D721Med (cell line): ENCODE data around the gene STK10.

Source experiments
- DNase-seq: peaks from one replicate; pipeline ENCODE4 v3.0.0; 2011; ENCODE audit warnings: low spot score; ENCODE audit not compliant: insufficient read length
- FAIRE-seq: peaks from 2 replicates; lab custom pipeline; 2011; peaks lifted over from hg19 to GRCh38; lab: Jason Lieb, UNC
- TF ChIP-seq, protein P1 (sequence below): IDR thresholded peaks from 2 replicates; pipeline ENCODE4 v1.5.1; 2012; ENCODE audit warnings: mild to moderate bottlenecking, control low read depth; ENCODE audit not compliant: insufficient read depth; ENCODE audit errors: missing control alignments

The STK10 gene

GRCh38 chr5:172002310-172002709 lies 185.7 kb downstream of the STK10 start:
- FAIRE-seq (no peak), DNase-seq (no peak)
- TF ChIP-seq, protein P1, sequence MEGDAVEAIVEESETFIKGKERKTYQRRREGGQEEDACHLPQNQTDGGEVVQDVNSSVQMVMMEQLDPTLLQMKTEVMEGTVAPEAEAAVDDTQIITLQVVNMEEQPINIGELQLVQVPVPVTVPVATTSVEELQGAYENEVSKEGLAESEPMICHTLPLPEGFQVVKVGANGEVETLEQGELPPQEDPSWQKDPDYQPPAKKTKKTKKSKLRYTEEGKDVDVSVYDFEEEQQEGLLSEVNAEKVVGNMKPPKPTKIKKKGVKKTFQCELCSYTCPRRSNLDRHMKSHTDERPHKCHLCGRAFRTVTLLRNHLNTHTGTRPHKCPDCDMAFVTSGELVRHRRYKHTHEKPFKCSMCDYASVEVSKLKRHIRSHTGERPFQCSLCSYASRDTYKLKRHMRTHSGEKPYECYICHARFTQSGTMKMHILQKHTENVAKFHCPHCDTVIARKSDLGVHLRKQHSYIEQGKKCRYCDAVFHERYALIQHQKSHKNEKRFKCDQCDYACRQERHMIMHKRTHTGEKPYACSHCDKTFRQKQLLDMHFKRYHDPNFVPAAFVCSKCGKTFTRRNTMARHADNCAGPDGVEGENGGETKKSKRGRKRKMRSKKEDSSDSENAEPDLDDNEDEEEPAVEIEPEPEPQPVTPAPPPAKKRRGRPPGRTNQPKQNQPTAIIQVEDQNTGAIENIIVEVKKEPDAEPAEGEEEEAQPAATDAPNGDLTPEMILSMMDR, result peak; percentile 27

- TF ChIP-seq, protein P1, result no peak
- DNase-seq (no peak), FAIRE-seq (no peak)
Observed at GRCh38 chr5:171999877-172000276, 188.1 kb downstream of the STK10 start.

- TF ChIP-seq, protein P1, result no peak
- no peak for DNase-seq
- no peak for FAIRE-seq
Observed at GRCh38 chr5:171999100-171999499, 188.9 kb downstream of the STK10 start.

DNA sequence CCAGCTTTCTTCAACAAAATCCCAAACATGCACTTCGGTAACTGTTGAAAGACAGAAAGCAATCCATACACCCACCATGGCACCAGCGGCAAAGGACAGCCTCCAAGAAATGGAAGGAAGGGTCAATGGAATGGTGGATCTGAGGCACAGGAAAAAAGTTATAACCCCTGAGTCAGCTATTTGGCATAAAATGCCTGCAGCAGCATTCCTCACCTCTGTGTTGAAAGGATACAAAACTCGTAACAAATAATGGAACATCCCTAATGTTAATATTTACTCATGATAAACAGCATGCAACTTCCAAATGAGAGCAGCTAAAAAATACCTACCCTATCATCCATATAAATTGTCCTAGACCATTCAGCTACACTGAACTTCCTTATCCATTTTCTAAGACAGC lies 191.0 kb downstream of the STK10 start:
- FAIRE-seq, result no peak
- TF ChIP-seq, protein P1, result no peak
- DNase-seq, result no peak

GRCh38 chr5:171992813-171993212 lies 195.2 kb downstream of the STK10 start:
- TF ChIP-seq, protein P1, result no peak
- no peak for FAIRE-seq
- DNase-seq, result no peak

GRCh38 chr5:171992305-171992704 lies 195.7 kb downstream of the STK10 start:
- DNase-seq (no peak), FAIRE-seq (no peak)
- TF ChIP-seq, protein P1, result no peak
